ENCODE data around the gene XAGE5.

GRCh38 chrX:52865343-52865998 is 54.4 kb downstream of the XAGE5 start:
- no peak for TF ChIP-seq PATZ1 (CRISPR knock-in tag; IDR thresholded peaks at IDR 0.05; ENCODE audit: borderline replicate concordance)
- no peak for TF ChIP-seq TSHZ2 (CRISPR knock-in tag; IDR thresholded peaks at IDR 0.05)
- TF ChIP-seq ZFP30 (CRISPR knock-in tag; IDR thresholded peaks at IDR 0.05): no peak
- TF ChIP-seq GLIS3 (CRISPR knock-in tag; IDR thresholded peaks at IDR 0.05): no peak

Measured in SK-N-SH treated with all-trans-retinoic acid at 6 μM for 48 hours (cell line).